ENCODE data around the gene CLK2. TPM values are rescaled to one million over a fixed set of nuclear protein-coding genes. Genes with fewer than 3 reads are reported as not detected.
"Not testable (repeated sequence)": the region's sequence is repeated elsewhere in the genome, so short reads cannot be mapped to it uniquely, and the experiment has no call there.

CLK2 gene
- total RNA-seq, 2 experiments from 2014 or later = 78.0 to 82.0 TPM

GRCh38 chr1:155246796-155247195 lies 26.5 kb downstream of the CLK2 start:
- CTCF ChIA-PET = interaction anchor here (1.1 to 1.5 kb wide), 2 partner anchors 20 to 40 kb away, joined by 3 to 4 read pairs; no protein-coding TSS in a partner anchor

GRCh38 chr1:155245163-155245524 lies 28.2 kb downstream of the CLK2 start:
- peaks cover 2% of the 10 kb centered on the region for H3K27me3 Mint-ChIP-seq
- H3K4me1 Mint-ChIP-seq = peaks cover 51% of the 10 kb centered on the region
- H3K27ac Mint-ChIP-seq = peak overlapping the region; percentile 88
- ChIA-PET CTCF (interaction anchor here (1.2 to 4.1 kb wide), 3 partner anchors 18 to 78 kb away, joined by 5 to 19 read pairs (median 10); partner anchors contain the start of gene KRTCAP2), POLR2A (interaction anchor here (0.6 to 4.0 kb wide), 20 partner anchors 8 to 842 kb away, joined by 3 to 42 read pairs (median 5); partner anchors contain the start of genes CLK2, ENTREP3, KRTCAP2 and MTX1)
- no peak for DNase-seq
- peak overlapping the region; percentile 74 for H3K4me3 Mint-ChIP-seq
- no peaks in the 10 kb centered on the region for H3K9me3 Mint-ChIP-seq
- H3K36me3 Mint-ChIP-seq (ENCODE audit: low read depth) = peaks cover 11% of the 10 kb centered on the region

More at GRCh38 chr1:155246796-155247195, 26.5 kb downstream of the CLK2 start:
- peaks cover 43% of the 10 kb centered on the region for H3K4me1 Mint-ChIP-seq
- POLR2A ChIA-PET = interaction anchor here (1.3 kb wide), 1 partner anchor 14 kb away, joined by 4 read pairs; no protein-coding TSS in a partner anchor
- H3K9me3 Mint-ChIP-seq; H3K4me3 Mint-ChIP-seq; H3K36me3 Mint-ChIP-seq (ENCODE audit: low read depth); DNase-seq; H3K27me3 Mint-ChIP-seq; H3K27ac Mint-ChIP-seq: not testable (repeated sequence)

- Mint-ChIP-seq H3K4me1 (peaks cover 54% of the 10 kb centered on the region), H3K9me3 (no peaks in the 10 kb centered on the region), H3K27me3 (peaks cover 2% of the 10 kb centered on the region), H3K27ac (peak overlapping the region; percentile 88), H3K4me3 (peak overlapping the region; percentile 74), H3K36me3 (ENCODE audit: low read depth) (peaks cover 11% of the 10 kb centered on the region)
- ChIA-PET POLR2A (interaction anchor here (0.6 to 4.3 kb wide), 26 partner anchors 9 to 842 kb away, joined by 3 to 42 read pairs (median 4); partner anchors contain the start of genes CLK2, ENTREP3, KRTCAP2 and MTX1), CTCF (interaction anchor here (0.7 to 4.1 kb wide), 7 partner anchors 18 to 79 kb away, joined by 3 to 19 read pairs (median 5); partner anchors contain the start of gene KRTCAP2)
- peak; percentile 99 for DNase-seq
Measured at GRCh38 chr1:155244368-155245162, 28.7 kb downstream of the CLK2 start.

- ChIA-PET POLR2A (interaction anchor here (2.5 to 4.3 kb wide), 6 partner anchors 15 to 65 kb away, joined by 6 to 42 read pairs (median 20); partner anchors contain the start of genes CLK2, MTX1, SCAMP3 and THBS3), CTCF (interaction anchor here (1.2 to 4.1 kb wide), 4 partner anchors 8 to 158 kb away, joined by 5 to 23 read pairs (median 14); partner anchors contain the start of gene KRTCAP2)
- no peak for DNase-seq
- H3K9me3 Mint-ChIP-seq = no peaks in the 10 kb centered on the region
- H3K27ac Mint-ChIP-seq = peak overlapping the region; percentile 88
- H3K4me3 Mint-ChIP-seq = peak overlapping the region; percentile 74
- peaks cover 63% of the 10 kb centered on the region for H3K4me1 Mint-ChIP-seq
- peaks cover 2% of the 10 kb centered on the region for H3K27me3 Mint-ChIP-seq
- H3K36me3 Mint-ChIP-seq (ENCODE audit: low read depth) = peaks cover 20% of the 10 kb centered on the region
Measured at GRCh38 chr1:155242805-155243358, 30.4 kb downstream of the CLK2 start.

GRCh38 chr1:155241841-155242264 lies 31.5 kb downstream of the CLK2 start:
- peaks cover 2% of the 10 kb centered on the region for H3K27me3 Mint-ChIP-seq
- peaks cover 31% of the 10 kb centered on the region for H3K36me3 Mint-ChIP-seq (ENCODE audit: low read depth)
- no peaks in the 10 kb centered on the region for H3K9me3 Mint-ChIP-seq
- H3K27ac Mint-ChIP-seq = peak overlapping the region; percentile 89
- ChIA-PET CTCF (interaction anchor here (0.7 to 3.4 kb wide), 6 partner anchors 9 to 157 kb away, joined by 3 to 23 read pairs (median 6); partner anchors contain the start of genes MTX1 and THBS3), POLR2A (interaction anchor here (1.0 to 4.3 kb wide), 8 partner anchors 8 to 66 kb away, joined by 3 to 41 read pairs (median 7); partner anchors contain the start of genes FDPS and MTX1)
- peak; percentile 37 for DNase-seq
- H3K4me3 Mint-ChIP-seq = peak overlapping the region; percentile 72
- H3K4me1 Mint-ChIP-seq = peaks cover 65% of the 10 kb centered on the region

- peak overlapping the region; percentile 72 for H3K4me3 Mint-ChIP-seq
- H3K36me3 Mint-ChIP-seq (ENCODE audit: low read depth) = peaks cover 36% of the 10 kb centered on the region
- peaks cover 2% of the 10 kb centered on the region for H3K27me3 Mint-ChIP-seq
- ChIA-PET POLR2A (interaction anchor here (1.0 to 4.3 kb wide), 9 partner anchors 9 to 83 kb away, joined by 3 to 41 read pairs (median 5); partner anchors contain the start of genes FDPS and MTX1), CTCF (interaction anchor here (0.7 to 3.4 kb wide), 6 partner anchors 10 to 156 kb away, joined by 3 to 23 read pairs (median 6); partner anchors contain the start of genes MTX1 and THBS3)
- H3K4me1 Mint-ChIP-seq = peaks cover 70% of the 10 kb centered on the region
- DNase-seq = peak; percentile 80
- H3K9me3 Mint-ChIP-seq = no peaks in the 10 kb centered on the region
- H3K27ac Mint-ChIP-seq = peak overlapping the region; percentile 89
Measured at GRCh38 chr1:155241069-155241679, 32.1 kb downstream of the CLK2 start.

- H3K36me3 Mint-ChIP-seq (ENCODE audit: low read depth) = peaks cover 43% of the 10 kb centered on the region
- H3K9me3 Mint-ChIP-seq = no peaks in the 10 kb centered on the region
- CTCF ChIA-PET = no interaction called here
- no peak overlapping the region for H3K4me3 Mint-ChIP-seq
- peaks cover 47% of the 10 kb centered on the region for H3K4me1 Mint-ChIP-seq
- no peaks in the 10 kb centered on the region for H3K27me3 Mint-ChIP-seq
- peak overlapping the region; percentile 95 for H3K27ac Mint-ChIP-seq
- DNase-seq = no peak
- POLR2A ChIA-PET = interaction anchor here (1.0 to 1.1 kb wide), 2 partner anchors 8 to 10 kb away, joined by 3 to 4 read pairs; no protein-coding TSS in a partner anchor
Measured at GRCh38 chr1:155236451-155236850, 36.9 kb downstream of the CLK2 start.

GRCh38 chr1:155235375-155235774 lies 37.9 kb downstream of the CLK2 start:
- POLR2A ChIA-PET, H3K9me3 Mint-ChIP-seq, CTCF ChIA-PET, H3K27me3 Mint-ChIP-seq, H3K4me3 Mint-ChIP-seq: not testable (repeated sequence)
- peak overlapping the region; percentile 95 for H3K27ac Mint-ChIP-seq
- DNase-seq = peak; percentile 49
- peaks cover 36% of the 10 kb centered on the region for H3K36me3 Mint-ChIP-seq (ENCODE audit: low read depth)
- peaks cover 36% of the 10 kb centered on the region for H3K4me1 Mint-ChIP-seq

GRCh38 chr1:155233502-155233901 lies 39.8 kb downstream of the CLK2 start:
- peaks cover 29% of the 10 kb centered on the region for H3K36me3 Mint-ChIP-seq (ENCODE audit: low read depth)
- H3K27ac Mint-ChIP-seq, H3K27me3 Mint-ChIP-seq, DNase-seq, H3K9me3 Mint-ChIP-seq, POLR2A ChIA-PET, H3K4me3 Mint-ChIP-seq, CTCF ChIA-PET: not testable (repeated sequence)
- peaks cover 26% of the 10 kb centered on the region for H3K4me1 Mint-ChIP-seq

GRCh38 chr1:155232001-155232978 lies 41.0 kb downstream of the CLK2 start:
- H3K9me3 Mint-ChIP-seq, H3K4me3 Mint-ChIP-seq, POLR2A ChIA-PET, H3K27ac Mint-ChIP-seq, DNase-seq, H3K27me3 Mint-ChIP-seq, CTCF ChIA-PET: not testable (repeated sequence)
- H3K36me3 Mint-ChIP-seq (ENCODE audit: low read depth) = peaks cover 20% of the 10 kb centered on the region
- peaks cover 34% of the 10 kb centered on the region for H3K4me1 Mint-ChIP-seq

- POLR2A ChIA-PET = interaction anchor here (1.3 kb wide), 1 partner anchor 22 kb away, joined by 4 read pairs; no protein-coding TSS in a partner anchor
- H3K27me3 Mint-ChIP-seq, CTCF ChIA-PET, DNase-seq, H3K4me3 Mint-ChIP-seq, H3K9me3 Mint-ChIP-seq: not testable (repeated sequence)
- Mint-ChIP-seq H3K27ac (peak overlapping the region; percentile 6), H3K4me1 (peaks cover 31% of the 10 kb centered on the region), H3K36me3 (ENCODE audit: low read depth) (peaks cover 15% of the 10 kb centered on the region)
Measured at GRCh38 chr1:155231302-155231701, 42.0 kb downstream of the CLK2 start.
